H9 (cell line): Measurements from ENCODE around the gene CELA2A. TPM values are rescaled to one million over a fixed set of nuclear protein-coding genes. Genes with fewer than 3 reads are reported as not detected.

Source experiments
- DNase-seq: peaks from one replicate; pipeline ENCODE4 v3.0.0-alpha.2; 2017
- H2AFZ ChIP-seq: one replicate; pipeline ENCODE4 v1.6.1; 2013; ENCODE audit warnings: mild to moderate bottlenecking, low read length, control low read depth, moderate library complexity
- H2AK5ac ChIP-seq: 2 replicates; pipeline ENCODE4 v1.6.1; 2013; ENCODE audit warnings: low read length, control low read depth, mixed read lengths; ENCODE audit not compliant: insufficient read length
- H2BK120ac ChIP-seq: one replicate; pipeline ENCODE4 v1.6.1; 2013; ENCODE audit warnings: low read depth, mild to moderate bottlenecking, low read length, control low read depth, inconsistent platforms; ENCODE audit not compliant: poor library complexity, severe bottlenecking
- H2BK12ac ChIP-seq: 2 replicates; pipeline ENCODE4 v1.6.1; 2013; ENCODE audit warnings: low read length, control low read depth, mixed read lengths, low read depth; ENCODE audit not compliant: insufficient read length
- H2BK15ac ChIP-seq: 2 replicates; pipeline ENCODE4 v1.6.1; 2013; ENCODE audit warnings: low read depth, low read length, control low read depth
- H2BK20ac ChIP-seq: one replicate; pipeline ENCODE4 v1.6.1; 2013; ENCODE audit warnings: low read depth, mild to moderate bottlenecking, low read length, control low read depth, inconsistent platforms; ENCODE audit not compliant: poor library complexity, severe bottlenecking
- H2BK5ac ChIP-seq: 2 replicates; pipeline ENCODE4 v1.6.1; 2013; ENCODE audit warnings: low read length, control low read depth, mixed read lengths; ENCODE audit not compliant: insufficient read length
- H3K14ac ChIP-seq: 2 replicates; pipeline ENCODE4 v1.6.1; 2013; ENCODE audit warnings: low read length, control low read depth; ENCODE audit not compliant: insufficient read depth
- H3K18ac ChIP-seq: 2 replicates; pipeline ENCODE4 v1.6.1; 2013; ENCODE audit warnings: low read depth, mild to moderate bottlenecking, mixed read lengths, low read length, control low read depth; ENCODE audit not compliant: insufficient read length
- H3K23ac ChIP-seq: 2 replicates; pipeline ENCODE4 v1.6.1; 2013; ENCODE audit warnings: low read length, control low read depth, mixed read lengths, low read depth; ENCODE audit not compliant: insufficient read length
- H3K23me2 ChIP-seq: 2 replicates; pipeline ENCODE4 v1.6.1; 2013; ENCODE audit warnings: low read depth, mild to moderate bottlenecking, mixed read lengths, low read length, control low read depth; ENCODE audit not compliant: insufficient read length, poor library complexity, severe bottlenecking
- H3K27ac ChIP-seq: 2 replicates; pipeline ENCODE4 v1.5.1; 2013; ENCODE audit warnings: low read length, control low read depth, mixed read lengths, low read depth; ENCODE audit not compliant: insufficient read length
- H3K27me3 ChIP-seq: 2 replicates; pipeline ENCODE4 v1.6.1; 2013; ENCODE audit warnings: low read length, control low read depth, inconsistent platforms; ENCODE audit not compliant: insufficient read depth
- H3K4ac ChIP-seq: 2 replicates; pipeline ENCODE4 v1.6.1; 2013; ENCODE audit warnings: low read depth, mild to moderate bottlenecking, control low read depth, inconsistent platforms, low read length, moderate library complexity
- H3K4me1 ChIP-seq: 2 replicates; pipeline ENCODE4 v1.6.1; 2013; ENCODE audit warnings: low read length, control low read depth, inconsistent platforms; ENCODE audit not compliant: insufficient read depth
- H3K4me2 ChIP-seq: 2 replicates; pipeline ENCODE4 v1.6.1; 2013; ENCODE audit warnings: low read length, control low read depth, mixed read lengths; ENCODE audit not compliant: insufficient read length, insufficient read depth
- H3K56ac ChIP-seq: 2 replicates; pipeline ENCODE4 v1.6.1; 2013; ENCODE audit warnings: low read depth, mild to moderate bottlenecking, mixed read lengths, low read length, control low read depth; ENCODE audit not compliant: insufficient read length
- H3K79me1 ChIP-seq: 2 replicates; pipeline ENCODE4 v1.6.1; 2013; ENCODE audit warnings: low read depth, mild to moderate bottlenecking, moderate library complexity, low read length, control low read depth, inconsistent platforms; ENCODE audit not compliant: insufficient read depth, poor library complexity, severe bottlenecking
- H3K79me2 ChIP-seq: 2 replicates; pipeline ENCODE4 v1.6.1; 2013; ENCODE audit warnings: low read length, control low read depth, inconsistent platforms; ENCODE audit not compliant: insufficient read depth
- H3K9ac ChIP-seq: 2 replicates; pipeline ENCODE4 v1.6.1; 2013; ENCODE audit warnings: low read length, control low read depth, mixed read lengths; ENCODE audit not compliant: insufficient read length; ENCODE audit errors: extremely low read depth
- H3K9me3 ChIP-seq: one replicate; pipeline ENCODE4 v1.6.1; 2013; ENCODE audit warnings: low read depth, low read length, inconsistent platforms; ENCODE audit not compliant: control insufficient read depth
- H3T11ph ChIP-seq: one replicate; pipeline ENCODE4 v1.6.1; 2013; ENCODE audit warnings: mild to moderate bottlenecking, low read length, control low read depth, inconsistent platforms
- H4K20me1 ChIP-seq: one replicate; pipeline ENCODE4 v1.6.1; 2013; ENCODE audit not compliant: control insufficient read depth, insufficient read length, insufficient read depth
- H4K5ac ChIP-seq: 2 replicates; pipeline ENCODE4 v1.6.1; 2013; ENCODE audit warnings: low read depth, mild to moderate bottlenecking, mixed read lengths, low read length, control low read depth; ENCODE audit not compliant: insufficient read length
- H4K8ac ChIP-seq: replicated peaks from 2 replicates; pipeline ENCODE4 v1.6.1; 2013; ENCODE audit warnings: low read length, control low read depth, mixed read lengths, low read depth; ENCODE audit not compliant: insufficient read length
- H4K91ac ChIP-seq: 2 replicates; pipeline ENCODE4 v1.6.1; 2013; ENCODE audit warnings: low read depth, mild to moderate bottlenecking, moderate library complexity, mixed read lengths, low read length, control low read depth; ENCODE audit not compliant: insufficient read length
- H3K27ac Mint-ChIP-seq, 3 experiments: 2 replicates in 2 of 3; 3 replicates in 1 of 3; pipeline ENCODE4 v1.8.0; 2020 to 2021; ENCODE audit warnings: mixed read lengths in 3 of 3, mild to moderate bottlenecking in 1 of 3, moderate library complexity in 1 of 3
- H3K27me3 Mint-ChIP-seq: 2 replicates; pipeline ENCODE4 v1.8.0; 2021; ENCODE audit warnings: low read depth, mild to moderate bottlenecking, moderate library complexity, mixed read lengths
- H3K36me3 Mint-ChIP-seq, 3 experiments: 2 replicates in 2 of 3; 3 replicates in 1 of 3; pipeline ENCODE4 v1.8.0; 2020 to 2021; ENCODE audit warnings: low read depth in 3 of 3, mixed read lengths in 3 of 3; ENCODE audit not compliant: insufficient read depth in 1 of 3
- H3K4me1 Mint-ChIP-seq, 2 experiments: 2 replicates each; pipeline ENCODE4 v1.8.0; 2020; ENCODE audit warnings: mixed read lengths in 2 of 2
- H3K4me3 Mint-ChIP-seq, 2 experiments: 2 replicates in 1 of 2; 3 replicates in 1 of 2; pipeline ENCODE4 v1.8.0; 2020 to 2021; ENCODE audit warnings: mild to moderate bottlenecking in 2 of 2, mixed read lengths in 2 of 2, moderate library complexity in 1 of 2
- H3K9me3 Mint-ChIP-seq, 2 experiments: 2 replicates in 1 of 2; 3 replicates in 1 of 2; pipeline ENCODE4 v1.8.0; 2020; ENCODE audit warnings: mild to moderate bottlenecking in 2 of 2, mixed read lengths in 2 of 2, moderate library complexity in 1 of 2
- WGBS: extraction: QIAGEN DNeasy Blood & Tissue Kit; methylation state at CpG from one replicate; pipeline ENCODE4 v1.1.7; 2013; ENCODE audit warnings: missing lambda C conversion rate, low lambda C conversion rate, mixed read lengths; ENCODE audit not compliant: insufficient read length; ENCODE audit errors: extremely low coverage; 5-methylcytosine and 5-hydroxymethylcytosine counted together
- total RNA-seq: library from RNA; stranded (reverse); gene quantifications from 2 replicates; pipeline ENCODE4 v1.2.1, GENCODE V29; 2021
- TF ChIP-seq, protein P1 (sequence below): fragments of 200-600 bp; sonication (generic); conservative IDR thresholded peaks from 3 replicates; pipeline ENCODE4 v1.8.0; 2021; ENCODE audit warnings: antibody characterized with exemption, mild to moderate bottlenecking

The CELA2A gene
- total RNA-seq, 1 experiment from 2014 or later = not detected

DNA sequence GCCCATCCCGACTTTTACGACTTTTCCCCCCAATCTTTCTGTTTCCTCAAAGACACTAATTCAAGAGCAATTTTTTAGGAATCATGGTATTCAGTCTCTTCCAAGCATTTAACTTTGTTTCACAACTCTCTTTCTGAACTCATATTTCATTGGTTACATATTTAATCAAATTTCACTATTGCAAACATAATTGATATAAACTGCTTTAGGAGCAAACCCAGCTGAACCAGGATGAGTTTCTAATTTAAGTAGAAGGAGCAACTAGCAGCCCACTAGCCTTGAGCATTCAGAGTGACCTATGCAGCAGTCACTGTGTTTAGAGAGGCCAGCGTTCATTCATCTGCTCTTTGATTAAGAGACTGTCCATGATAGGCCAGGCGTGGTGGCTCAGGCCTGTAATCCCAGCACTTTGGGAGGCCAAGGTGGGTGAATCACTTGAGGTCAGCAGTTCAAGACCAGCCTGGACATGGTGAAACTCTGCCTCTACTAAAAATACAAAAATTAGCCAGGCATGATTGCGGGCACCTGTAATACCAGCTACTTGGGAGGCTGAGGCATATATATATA is 21.2 kb downstream of the CELA2A start:
- TF ChIP-seq, protein P1, sequence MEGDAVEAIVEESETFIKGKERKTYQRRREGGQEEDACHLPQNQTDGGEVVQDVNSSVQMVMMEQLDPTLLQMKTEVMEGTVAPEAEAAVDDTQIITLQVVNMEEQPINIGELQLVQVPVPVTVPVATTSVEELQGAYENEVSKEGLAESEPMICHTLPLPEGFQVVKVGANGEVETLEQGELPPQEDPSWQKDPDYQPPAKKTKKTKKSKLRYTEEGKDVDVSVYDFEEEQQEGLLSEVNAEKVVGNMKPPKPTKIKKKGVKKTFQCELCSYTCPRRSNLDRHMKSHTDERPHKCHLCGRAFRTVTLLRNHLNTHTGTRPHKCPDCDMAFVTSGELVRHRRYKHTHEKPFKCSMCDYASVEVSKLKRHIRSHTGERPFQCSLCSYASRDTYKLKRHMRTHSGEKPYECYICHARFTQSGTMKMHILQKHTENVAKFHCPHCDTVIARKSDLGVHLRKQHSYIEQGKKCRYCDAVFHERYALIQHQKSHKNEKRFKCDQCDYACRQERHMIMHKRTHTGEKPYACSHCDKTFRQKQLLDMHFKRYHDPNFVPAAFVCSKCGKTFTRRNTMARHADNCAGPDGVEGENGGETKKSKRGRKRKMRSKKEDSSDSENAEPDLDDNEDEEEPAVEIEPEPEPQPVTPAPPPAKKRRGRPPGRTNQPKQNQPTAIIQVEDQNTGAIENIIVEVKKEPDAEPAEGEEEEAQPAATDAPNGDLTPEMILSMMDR = no peak
- no peak overlapping the region for H3T11ph ChIP-seq
- no peak overlapping the region for H4K5ac ChIP-seq
- H3K27me3 Mint-ChIP-seq = no peaks in the 10 kb centered on the region; the same call in none of the 2 replicates
- H3K4me3 Mint-ChIP-seq = no peak overlapping the region
- no peaks in the 10 kb centered on the region for H4K20me1 ChIP-seq
- H2BK12ac ChIP-seq = no peak overlapping the region
- no peak overlapping the region for H2BK15ac ChIP-seq
- H3K18ac ChIP-seq = no peak overlapping the region
- no CpG with 5 or more reads among the region's 5 CpGs for WGBS
- H2AK5ac ChIP-seq = no peak overlapping the region
- no peak overlapping the region for H2AFZ ChIP-seq
- no peak overlapping the region for H3K4ac ChIP-seq
- no peak overlapping the region for H2BK5ac ChIP-seq
- DNase-seq = no peak
- no peaks in the 10 kb centered on the region for H3K79me2 ChIP-seq
- no peaks in the 10 kb centered on the region for H3K9me3 Mint-ChIP-seq
- no peaks in the 10 kb centered on the region for H3K23me2 ChIP-seq
- H4K91ac ChIP-seq = no peak overlapping the region
- no peaks in the 10 kb centered on the region for H3K27me3 ChIP-seq
- H3K4me1 Mint-ChIP-seq = peaks cover 0 to 4% of the 10 kb centered on the region in 2 experiments; a peak in 2 of 4 replicates
- H2BK120ac ChIP-seq = no peak overlapping the region
- H3K4me2 ChIP-seq = no peak overlapping the region
- no peaks in the 10 kb centered on the region for H3K9me3 ChIP-seq
- no peak overlapping the region for H2BK20ac ChIP-seq
- no peak overlapping the region for H4K8ac ChIP-seq
- no peak overlapping the region for H3K23ac ChIP-seq
- H3K56ac ChIP-seq = no peak overlapping the region
- H3K27ac ChIP-seq = no peak overlapping the region
- no peaks in the 10 kb centered on the region for H3K79me1 ChIP-seq
- no peak overlapping the region for H3K27ac Mint-ChIP-seq
- no peaks in the 10 kb centered on the region for H3K4me1 ChIP-seq
- no peak overlapping the region for H3K14ac ChIP-seq
- no peaks in the 10 kb centered on the region for H3K36me3 Mint-ChIP-seq
- H3K9ac ChIP-seq = no peak overlapping the region
